Uterus (tissue), 4 donors: ENCODE measurements around the gene RIMS1. TPM values are rescaled to one million over a fixed set of nuclear protein-coding genes. Genes with fewer than 3 reads are reported as not detected.

Source experiments
- DNase-seq, 2 donors: peaks; one replicate each; pipeline ENCODE4 v3.0.0-alpha.2; 2019 to 2020
- H3K27ac ChIP-seq, 2 donors: fragments of 200-600 bp; sonication (generic); 1 replicate in 1 of 2; 2 replicates in 1 of 2; pipeline ENCODE4 v1.5.1; 2016 to 2018
- H3K27me3 ChIP-seq, 2 donors: fragments of 200-600 bp; sonication (generic); one replicate each; pipeline ENCODE4 v1.5.1; 2018 to 2019; ENCODE audit warnings: control low read depth in 1 of 2
- H3K36me3 ChIP-seq, 2 donors: fragments of 200-600 bp; sonication (generic); one replicate each; pipeline ENCODE4 v1.5.1; 2019; ENCODE audit warnings: control low read depth in 1 of 2
- H3K4me1 ChIP-seq, 2 donors: fragments of 200-600 bp; sonication (generic); one replicate each; pipeline ENCODE4 v1.5.1; 2018 to 2019; ENCODE audit warnings: control low read depth in 1 of 2
- H3K4me3 ChIP-seq, 2 donors: fragments of 200-600 bp; sonication (generic); 1 replicate in 1 of 2; 2 replicates in 1 of 2; pipeline ENCODE4 v1.5.1; 2018 to 2019; ENCODE audit warnings: mild to moderate bottlenecking in 1 of 2
- H3K9me3 ChIP-seq, 2 donors: fragments of 200-600 bp; sonication (generic); one replicate each; pipeline ENCODE4 v1.5.1; 2019; ENCODE audit warnings: control low read depth in 1 of 2
- CTCF ChIP-seq, 4 experiments: fragments of 200-600 bp in 2 of 4; fragments of 450-650 bp in 2 of 4; sonication (generic) in 2 of 4; IDR thresholded peaks; one replicate each; pipeline ENCODE4 v1.5.1; 2016 to 2019; ENCODE audit warnings: antibody characterized with exemption in 4 of 4, mild to moderate bottlenecking in 2 of 4, moderate library complexity in 1 of 4
- POLR2A ChIP-seq, 2 donors: fragments of 450-650 bp; IDR thresholded peaks; one replicate each; pipeline ENCODE4 v1.6.1; 2016; ENCODE audit warnings: antibody characterized with exemption in 2 of 2, mild to moderate bottlenecking in 1 of 2, moderate library complexity in 1 of 2
- intact Hi-C: fragments of 100-400 bp; cut with DNase I; formaldehyde crosslinking; loops from one replicate; pipeline ENCODE4 v1.15.1; 2023; ENCODE audit warnings: low total_unique reads
- total RNA-seq, 4 donors: library from RNA; depleted of rRNA in 3 of 4; stranded (reverse); fragments of >200 nt in 3 of 4; gene quantifications; one replicate each; pipeline versions ENCODE4 v1.1.0 to v1.2.4, GENCODE V29; 2014 to 2023
- donor health status: DM: yes; HTN: yes; CAD: no.

RIMS1 gene
- total RNA-seq, 4 donors from 2014 or later = 0.88 to 24.9 TPM; not detected in 2

- intact Hi-C loops = no loop called here
- H3K27ac ChIP-seq = no peak overlapping the region
- no peak overlapping the region for H3K4me3 ChIP-seq
- H3K9me3 ChIP-seq = no peaks in the 10 kb centered on the region
- H3K27me3 ChIP-seq = no peaks in the 10 kb centered on the region
- no peaks in the 10 kb centered on the region for H3K36me3 ChIP-seq
- no peak for DNase-seq
- TF ChIP-seq CTCF (IDR thresholded peaks at IDR 0.05) (no peak), POLR2A (IDR thresholded peaks at IDR 0.05) (no peak)
- H3K4me1 ChIP-seq = no peaks in the 10 kb centered on the region
Measured at GRCh38 chr6:71879016-71879415, 7.3 kb upstream of the RIMS1 start.

GRCh38 chr6:71887006-71887743, 825 bp downstream of the RIMS1 start:
- H3K36me3 ChIP-seq = no peaks in the 10 kb centered on the region
- TF ChIP-seq POLR2A (IDR thresholded peaks at IDR 0.05) (no peak), CTCF (IDR thresholded peaks at IDR 0.05) (no peak)
- H3K27ac ChIP-seq = no peak overlapping the region
- H3K4me1 ChIP-seq = no peaks in the 10 kb centered on the region
- no peaks in the 10 kb centered on the region for H3K27me3 ChIP-seq
- DNase-seq = no peak
- H3K4me3 ChIP-seq = peak overlapping the region; percentile 3 to 21
- H3K9me3 ChIP-seq = no peaks in the 10 kb centered on the region
- intact Hi-C loops = no loop called here

GRCh38 chr6:71887744-71888230, 1.4 kb downstream of the RIMS1 start:
- no peak overlapping the region for H3K4me3 ChIP-seq
- H3K4me1 ChIP-seq = no peaks in the 10 kb centered on the region
- no peaks in the 10 kb centered on the region for H3K27me3 ChIP-seq
- intact Hi-C loops = no loop called here
- no peaks in the 10 kb centered on the region for H3K9me3 ChIP-seq
- no peak for TF ChIP-seq CTCF (IDR thresholded peaks at IDR 0.05)
- TF ChIP-seq POLR2A (IDR thresholded peaks at IDR 0.05) = no peak
- no peak for DNase-seq
- H3K27ac ChIP-seq = no peak overlapping the region
- no peaks in the 10 kb centered on the region for H3K36me3 ChIP-seq

GRCh38 chr6:71888756-71889340, 2.5 kb downstream of the RIMS1 start:
- H3K4me3 ChIP-seq = no peak overlapping the region
- H3K36me3 ChIP-seq = no peaks in the 10 kb centered on the region
- no peaks in the 10 kb centered on the region for H3K4me1 ChIP-seq
- H3K27me3 ChIP-seq = no peaks in the 10 kb centered on the region
- TF ChIP-seq CTCF (IDR thresholded peaks at IDR 0.05) (no peak), POLR2A (IDR thresholded peaks at IDR 0.05) (no peak)
- intact Hi-C loops = no loop called here
- H3K9me3 ChIP-seq = no peaks in the 10 kb centered on the region
- DNase-seq = no peak
- H3K27ac ChIP-seq = no peak overlapping the region

GRCh38 chr6:71889366-71889765, 3.0 kb downstream of the RIMS1 start:
- TF ChIP-seq POLR2A (IDR thresholded peaks at IDR 0.05) (no peak), CTCF (IDR thresholded peaks at IDR 0.05) (no peak)
- no peaks in the 10 kb centered on the region for H3K9me3 ChIP-seq
- H3K27ac ChIP-seq = no peak overlapping the region
- H3K4me1 ChIP-seq = no peaks in the 10 kb centered on the region
- H3K27me3 ChIP-seq = no peaks in the 10 kb centered on the region
- H3K4me3 ChIP-seq = no peak overlapping the region
- H3K36me3 ChIP-seq = no peaks in the 10 kb centered on the region
- intact Hi-C loops = no loop called here
- no peak for DNase-seq
